Measurements from ENCODE around the gene RFPL2.

Gene RFPL2

GRCh38 chr22:32216911-32217310 is 12.0 kb upstream of the RFPL2 start:
- no peak overlapping the region for H3K27ac ChIP-seq (ENCODE audit: low read length)
- no peaks in the 10 kb centered on the region for H3F3A ChIP-seq (ENCODE audit: insufficient read depth, low read length)
- H4K20me1 ChIP-seq (ENCODE audit: insufficient read depth, low read length) = no peaks in the 10 kb centered on the region
- no peak overlapping the region for H3K4me2 ChIP-seq (ENCODE audit: low read depth, low read length)
- H3K27me3 ChIP-seq (replicated peaks; ENCODE audit: insufficient read depth, low read length) = no peaks in the 10 kb centered on the region
- H2AFZ ChIP-seq (ENCODE audit: low read length) = no peak overlapping the region
- H3K4me1 ChIP-seq (ENCODE audit: low read length) = no peaks in the 10 kb centered on the region
- no peaks in the 10 kb centered on the region for H3K9me3 ChIP-seq (replicated peaks; ENCODE audit: insufficient read depth, low read length)
- no peak for DNase-seq
- no peaks in the 10 kb centered on the region for H3K36me3 ChIP-seq (replicated peaks; ENCODE audit: insufficient read depth, low read length)
- TF ChIP-seq CTCF (IDR thresholded peaks at IDR 0.05; ENCODE audit: low read length) = no peak
- TF ChIP-seq EZH2phosphoT487 (IDR thresholded peaks at IDR 0.05; ENCODE audit: low read length) = no peak
- no peak for TF ChIP-seq EZH2 (optimal IDR thresholded peaks at IDR 0.05; ENCODE audit: low read depth, low read length)
- no peak overlapping the region for H3K4me3 ChIP-seq (ENCODE audit: low read length)
- no peaks in the 10 kb centered on the region for H3K79me2 ChIP-seq (ENCODE audit: low read length)
- H3K9me2 ChIP-seq (replicated peaks; ENCODE audit: insufficient read depth, low read length) = no peaks in the 10 kb centered on the region
- H3K9ac ChIP-seq (ENCODE audit: low read length) = no peak overlapping the region

GRCh38 chr22:32211011-32211410 is 6.1 kb upstream of the RFPL2 start:
- TF ChIP-seq CTCF (IDR thresholded peaks at IDR 0.05; ENCODE audit: low read length) (no peak), EZH2phosphoT487 (IDR thresholded peaks at IDR 0.05; ENCODE audit: low read length) (no peak), EZH2 (optimal IDR thresholded peaks at IDR 0.05; ENCODE audit: low read depth, low read length) (no peak)
- H3K27ac ChIP-seq (ENCODE audit: low read length) = no peak overlapping the region
- no peak overlapping the region for H3K4me3 ChIP-seq (ENCODE audit: low read length)
- DNase-seq = no peak
- H3F3A ChIP-seq (ENCODE audit: insufficient read depth, low read length) = no peaks in the 10 kb centered on the region
- no peaks in the 10 kb centered on the region for H3K4me1 ChIP-seq (ENCODE audit: low read length)
- H3K4me2 ChIP-seq (ENCODE audit: low read depth, low read length) = no peak overlapping the region
- no peak overlapping the region for H2AFZ ChIP-seq (ENCODE audit: low read length)
- H3K27me3 ChIP-seq (replicated peaks; ENCODE audit: insufficient read depth, low read length) = no peaks in the 10 kb centered on the region
- H3K36me3 ChIP-seq (replicated peaks; ENCODE audit: insufficient read depth, low read length) = no peaks in the 10 kb centered on the region
- no peaks in the 10 kb centered on the region for H3K9me3 ChIP-seq (replicated peaks; ENCODE audit: insufficient read depth, low read length)
- no peaks in the 10 kb centered on the region for H4K20me1 ChIP-seq (ENCODE audit: insufficient read depth, low read length)
- H3K9me2 ChIP-seq (replicated peaks; ENCODE audit: insufficient read depth, low read length) = no peaks in the 10 kb centered on the region
- no peak overlapping the region for H3K9ac ChIP-seq (ENCODE audit: low read length)
- no peaks in the 10 kb centered on the region for H3K79me2 ChIP-seq (ENCODE audit: low read length)

- Histone ChIP-seq H3K4me2 (ENCODE audit: low read depth, low read length) (no peak overlapping the region), H4K20me1 (ENCODE audit: insufficient read depth, low read length) (no peaks in the 10 kb centered on the region), H3K27me3 (replicated peaks; ENCODE audit: insufficient read depth, low read length) (peaks cover 6% of the 10 kb centered on the region), H3K9me2 (replicated peaks; ENCODE audit: insufficient read depth, low read length) (no peaks in the 10 kb centered on the region), H3K4me3 (ENCODE audit: low read length) (no peak overlapping the region), H3F3A (ENCODE audit: insufficient read depth, low read length) (no peaks in the 10 kb centered on the region), H3K79me2 (ENCODE audit: low read length) (no peaks in the 10 kb centered on the region), H3K27ac (ENCODE audit: low read length) (no peak overlapping the region), H3K9me3 (replicated peaks; ENCODE audit: insufficient read depth, low read length) (no peaks in the 10 kb centered on the region), H3K36me3 (replicated peaks; ENCODE audit: insufficient read depth, low read length) (no peaks in the 10 kb centered on the region), H3K4me1 (ENCODE audit: low read length) (no peaks in the 10 kb centered on the region), H2AFZ (ENCODE audit: low read length) (no peak overlapping the region), H3K9ac (ENCODE audit: low read length) (no peak overlapping the region)
- TF ChIP-seq EZH2phosphoT487 (IDR thresholded peaks at IDR 0.05; ENCODE audit: low read length) (no peak), CTCF (IDR thresholded peaks at IDR 0.05; ENCODE audit: low read length) (no peak), EZH2 (optimal IDR thresholded peaks at IDR 0.05; ENCODE audit: low read depth, low read length) (no peak)
- no peak for DNase-seq
These were observed 3.8 kb upstream of the RFPL2 start for GRCh38 chr22:32208681-32209080.
